Astrocyte (in vitro differentiated cells and primary cell): ENCODE results near the gene MMP21.

Source experiments
- EZH2 ChIP-seq: IDR thresholded peaks from 2 replicates; pipeline ENCODE4 v1.6.1; 2012; ENCODE audit warnings: mild to moderate bottlenecking, low read length, inconsistent platforms; ENCODE audit not compliant: insufficient read depth
- TF ChIP-seq, protein P1 (sequence below): IDR thresholded peaks from 2 replicates; pipeline ENCODE4 v1.5.1; 2011; ENCODE audit warnings: low read depth, mild to moderate bottlenecking, inconsistent platforms, low read length, moderate library complexity; ENCODE audit not compliant: insufficient read depth

DNA sequence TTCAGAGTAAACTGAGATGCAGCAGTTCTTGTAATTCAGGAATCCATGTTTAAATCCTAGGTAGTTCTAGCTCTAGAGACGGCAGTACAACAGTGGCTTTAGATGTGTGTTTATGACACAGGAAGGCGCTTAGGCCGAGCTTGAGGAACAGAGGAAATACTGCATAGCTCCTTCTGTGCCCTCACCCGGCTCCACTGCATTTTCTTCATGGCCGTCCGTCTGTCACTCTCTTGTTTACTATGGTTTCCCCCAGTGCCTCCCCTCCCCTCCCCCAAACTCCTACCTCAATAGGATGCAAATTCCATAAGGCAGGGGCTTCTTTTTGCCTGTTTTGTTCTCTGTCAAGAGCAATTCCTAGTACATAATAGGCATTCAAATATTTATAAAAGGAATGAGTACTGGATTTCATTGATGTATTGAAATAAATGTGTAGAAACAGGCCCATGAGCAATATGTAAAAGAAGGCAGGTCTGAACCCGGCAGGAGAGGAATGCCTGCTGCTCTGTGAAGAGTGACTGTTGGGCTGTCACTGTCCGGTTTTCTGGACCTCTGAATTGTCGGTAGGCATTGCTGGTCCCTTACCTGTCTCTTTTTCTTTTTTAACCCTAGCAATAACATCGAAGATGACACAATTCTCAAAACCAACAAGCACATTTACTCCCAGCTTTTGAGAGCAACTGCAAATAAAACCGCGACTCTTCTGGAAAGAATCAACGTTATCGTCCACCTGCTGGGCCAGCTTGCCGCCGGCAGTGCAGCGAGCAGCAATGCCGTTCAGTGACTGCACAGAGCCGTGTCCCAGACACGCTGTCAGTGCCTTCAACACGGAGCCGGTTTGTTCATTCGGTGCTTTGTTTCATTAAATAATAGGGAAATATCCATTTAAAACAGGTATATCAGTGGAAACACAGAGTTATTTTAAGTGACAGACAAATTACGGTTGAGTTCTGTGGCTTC, 12.7 kb downstream of the MMP21 start:
- TF ChIP-seq, protein P1, sequence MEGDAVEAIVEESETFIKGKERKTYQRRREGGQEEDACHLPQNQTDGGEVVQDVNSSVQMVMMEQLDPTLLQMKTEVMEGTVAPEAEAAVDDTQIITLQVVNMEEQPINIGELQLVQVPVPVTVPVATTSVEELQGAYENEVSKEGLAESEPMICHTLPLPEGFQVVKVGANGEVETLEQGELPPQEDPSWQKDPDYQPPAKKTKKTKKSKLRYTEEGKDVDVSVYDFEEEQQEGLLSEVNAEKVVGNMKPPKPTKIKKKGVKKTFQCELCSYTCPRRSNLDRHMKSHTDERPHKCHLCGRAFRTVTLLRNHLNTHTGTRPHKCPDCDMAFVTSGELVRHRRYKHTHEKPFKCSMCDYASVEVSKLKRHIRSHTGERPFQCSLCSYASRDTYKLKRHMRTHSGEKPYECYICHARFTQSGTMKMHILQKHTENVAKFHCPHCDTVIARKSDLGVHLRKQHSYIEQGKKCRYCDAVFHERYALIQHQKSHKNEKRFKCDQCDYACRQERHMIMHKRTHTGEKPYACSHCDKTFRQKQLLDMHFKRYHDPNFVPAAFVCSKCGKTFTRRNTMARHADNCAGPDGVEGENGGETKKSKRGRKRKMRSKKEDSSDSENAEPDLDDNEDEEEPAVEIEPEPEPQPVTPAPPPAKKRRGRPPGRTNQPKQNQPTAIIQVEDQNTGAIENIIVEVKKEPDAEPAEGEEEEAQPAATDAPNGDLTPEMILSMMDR = no peak
- TF ChIP-seq EZH2 = no peak
